GM23338 (cell line): ENCODE data around the gene C11orf65.

Source experiments
- CREB1 ChIP-seq: fragments of 250-450 bp; sonication (Bioruptor Pico); IDR thresholded peaks from 2 replicates; pipeline ENCODE4 v1.5.0; 2020; ENCODE audit warnings: low read depth, mild to moderate bottlenecking, moderate library complexity
- CTCF ChIP-seq, 2 experiments: fragments of 200-600 bp in 1 of 2; sonication (generic) in 1 of 2; conservative IDR thresholded peaks; 2 replicates each; pipeline versions ENCODE4 v1.5.1 to v1.6.1; 2016 to 2017; ENCODE audit warnings: antibody characterized with exemption in 2 of 2, low read depth in 2 of 2, mild to moderate bottlenecking in 2 of 2, moderate library complexity in 1 of 2
- ETS1 ChIP-seq: IDR thresholded peaks from 2 replicates; pipeline ENCODE4 v1.6.1; 2016; ENCODE audit warnings: antibody characterized with exemption
- EZH2 ChIP-seq: fragments of 200-600 bp; sonication (generic); IDR thresholded peaks from one replicate; pipeline ENCODE4 v1.8.0; 2017; ENCODE audit warnings: antibody characterized with exemption, mild to moderate bottlenecking, low read depth; ENCODE audit not compliant: unreplicated experiment
- EZH2phosphoT487 ChIP-seq: fragments of 200-600 bp; sonication (generic); IDR thresholded peaks from one replicate; pipeline ENCODE4 v1.8.1; 2018; ENCODE audit warnings: antibody characterized with exemption; ENCODE audit not compliant: unreplicated experiment
- JUNB ChIP-seq: IDR thresholded peaks from one replicate; pipeline ENCODE4 v1.6.1; 2016; ENCODE audit warnings: antibody characterized with exemption; ENCODE audit not compliant: unreplicated experiment
- POLR2AphosphoS5 ChIP-seq: IDR thresholded peaks from 2 replicates; pipeline ENCODE4 v1.6.1; 2016; ENCODE audit warnings: antibody characterized with exemption, low read depth
- REST ChIP-seq: IDR thresholded peaks from one replicate; pipeline ENCODE4 v1.6.1; 2018; ENCODE audit warnings: antibody characterized with exemption; ENCODE audit not compliant: unreplicated experiment
- STAT1 ChIP-seq: IDR thresholded peaks from one replicate; pipeline ENCODE4 v1.6.1; 2016; ENCODE audit warnings: antibody characterized with exemption; ENCODE audit not compliant: unreplicated experiment
- ZNF114 ChIP-seq: fragments of 250-450 bp; sonication (Bioruptor Pico); IDR thresholded peaks from 2 replicates; pipeline ENCODE4 v1.5.0; 2020; ENCODE audit warnings: mild to moderate bottlenecking, moderate library complexity
- ZNF462 ChIP-seq: fragments of 250-450 bp; sonication (Bioruptor Pico); IDR thresholded peaks from 2 replicates; pipeline ENCODE4 v1.5.0; 2020; ENCODE audit warnings: mild to moderate bottlenecking, moderate library complexity

GRCh38 chr11:108432783-108433182 is 34.5 kb downstream of the C11orf65 start:
- no peak for TF ChIP-seq CTCF (conservative IDR thresholded peaks at IDR 0.05; ENCODE audit: low read depth in 2 of 2)
- no peak for TF ChIP-seq REST
- no peak for TF ChIP-seq ZNF114 (CRISPR knock-in tag)
- no peak for TF ChIP-seq CREB1 (CRISPR knock-in tag)
- no peak for TF ChIP-seq JUNB
- TF ChIP-seq POLR2AphosphoS5 = no peak
- TF ChIP-seq EZH2 = no peak
- no peak for TF ChIP-seq EZH2phosphoT487
- no peak for TF ChIP-seq ZNF462 (CRISPR knock-in tag)
- no peak for TF ChIP-seq STAT1
- TF ChIP-seq ETS1 = no peak
